ENCODE measurements around the gene ORMDL1.
"Not testable (repeated sequence)": the region's sequence is repeated elsewhere in the genome, so short reads cannot be mapped to it uniquely, and the experiment has no call there.

ORMDL1 gene

DNA sequence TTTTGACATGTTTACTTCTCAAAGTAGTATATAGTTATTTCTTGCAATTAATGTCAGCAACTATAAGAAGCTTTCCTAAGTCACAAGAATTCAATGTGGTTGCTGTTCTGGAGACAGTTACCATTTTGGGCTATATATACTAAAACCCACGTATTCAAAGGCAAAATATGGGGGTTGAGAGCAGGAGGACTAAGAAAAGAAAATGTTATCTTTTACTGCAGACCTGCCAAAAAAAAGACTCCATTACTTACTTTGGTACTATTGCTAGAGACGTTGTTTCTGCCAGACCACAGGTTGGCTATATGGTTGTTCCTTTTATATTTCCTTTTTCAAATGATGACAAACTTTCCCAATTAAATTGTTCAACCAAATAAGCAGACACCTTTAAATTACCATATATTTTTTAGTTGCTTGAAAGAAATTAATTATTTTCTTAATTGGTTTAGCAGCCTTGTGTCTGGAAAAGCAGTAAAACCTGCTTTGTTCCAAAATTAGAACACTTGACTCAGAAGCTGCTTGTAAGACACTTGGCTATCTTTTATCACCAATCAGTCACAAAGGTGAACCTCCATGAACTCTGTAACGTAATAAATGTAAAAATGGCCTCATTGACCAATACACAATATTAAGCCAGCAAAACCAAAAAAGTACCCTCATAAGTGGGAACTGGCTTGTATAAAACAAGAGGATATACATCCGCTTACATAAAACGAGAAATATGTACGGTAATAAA lies 13.4 kb downstream of the ORMDL1 start:
- DNase-seq = no peak

DNA sequence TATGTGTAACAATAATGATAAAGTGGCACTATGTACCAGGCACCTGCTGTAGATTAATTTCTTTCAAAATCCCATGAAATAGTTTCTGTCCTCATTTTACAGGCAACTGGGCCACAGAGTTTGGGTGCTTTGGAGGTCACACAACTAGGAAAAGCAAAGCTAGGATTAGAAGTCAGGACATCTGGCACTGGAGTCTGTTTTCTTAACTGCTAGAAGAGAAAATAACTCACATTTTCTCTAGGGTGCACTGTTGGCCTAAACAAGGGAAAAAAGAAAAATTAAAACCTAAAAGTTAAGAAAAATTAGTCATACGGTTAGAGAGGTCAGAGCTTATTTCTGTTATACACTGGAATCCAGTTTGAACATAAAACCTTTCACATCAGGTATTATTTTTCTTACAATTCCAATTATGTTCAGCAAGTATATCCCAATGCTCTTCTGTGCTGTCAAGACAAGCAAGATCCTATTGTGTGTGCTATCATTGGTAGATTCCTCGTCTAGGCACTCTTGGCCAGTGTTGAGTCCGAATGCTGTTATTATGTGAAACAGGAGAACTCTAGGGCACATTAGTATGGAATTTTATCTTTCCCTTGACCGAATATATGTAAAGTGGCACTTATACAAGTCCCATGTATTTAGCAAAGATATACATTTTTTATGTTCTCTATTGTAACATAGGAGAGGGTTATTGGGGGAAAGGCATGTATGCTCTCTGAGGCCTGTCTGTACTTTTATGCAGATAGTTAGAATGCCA lies 20.1 kb downstream of the ORMDL1 start:
- no peak for DNase-seq

DNA sequence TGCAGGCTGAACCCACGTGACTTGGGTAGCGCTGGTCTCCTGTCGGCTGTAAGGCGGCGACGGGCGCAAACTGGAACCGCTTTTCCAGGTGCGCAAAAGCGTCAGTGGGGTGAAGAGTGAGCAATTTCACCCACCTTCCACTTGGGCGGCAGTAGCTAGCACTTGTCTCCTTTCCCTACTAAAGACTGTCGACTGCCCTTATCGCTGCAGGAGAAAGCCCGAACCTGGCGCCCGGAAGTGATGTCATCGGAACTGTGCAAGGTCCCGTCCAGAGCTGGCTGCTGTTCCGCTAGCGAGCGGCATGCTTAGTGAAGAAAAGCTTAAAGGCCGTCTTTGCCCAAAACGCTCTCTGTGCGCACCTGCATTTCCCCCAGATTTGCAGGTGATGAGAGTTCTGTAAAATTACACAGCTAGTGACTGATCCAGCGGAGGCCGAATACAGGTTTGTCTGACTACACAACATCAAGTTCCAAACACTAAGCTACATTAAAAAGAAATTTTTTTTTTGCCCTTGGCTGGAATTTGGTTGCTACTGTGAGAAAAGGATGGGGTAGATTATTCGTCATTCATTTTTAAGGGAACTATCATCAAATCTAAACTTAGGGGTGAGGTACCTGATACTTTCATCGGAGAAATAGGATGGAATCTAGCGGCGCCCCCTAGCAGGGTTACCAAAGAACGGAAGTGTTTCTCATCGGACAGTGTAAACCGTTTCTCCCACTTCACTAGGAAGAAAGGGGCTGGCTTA lies 21.4 kb downstream of the ORMDL1 start, which contains the start of gene OSGEPL1:
TSS of gene OSGEPL1 (minus strand) at position 242 of the 748 bp plus-strand sequence. CDS start 1,152 bp downstream, outside the sequence.
- peak; percentile 91 to 92 for DNase-seq

DNA sequence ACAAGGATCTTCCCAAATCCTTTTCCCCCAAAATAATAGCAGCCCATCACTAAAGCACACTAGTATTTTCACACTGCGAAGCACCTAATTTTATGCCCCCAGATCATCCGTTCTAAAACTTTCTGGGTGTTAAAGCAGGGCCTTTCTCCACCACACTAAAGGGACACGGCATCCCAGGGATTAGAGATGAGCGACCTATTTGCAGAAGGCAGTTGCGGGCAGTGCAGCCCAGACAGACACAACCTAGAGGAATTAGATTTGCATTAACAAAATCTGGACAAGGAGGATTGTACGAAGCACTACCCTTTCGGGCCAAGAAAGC lies 21.9 kb downstream of the ORMDL1 start:
- no peak for DNase-seq

DNA sequence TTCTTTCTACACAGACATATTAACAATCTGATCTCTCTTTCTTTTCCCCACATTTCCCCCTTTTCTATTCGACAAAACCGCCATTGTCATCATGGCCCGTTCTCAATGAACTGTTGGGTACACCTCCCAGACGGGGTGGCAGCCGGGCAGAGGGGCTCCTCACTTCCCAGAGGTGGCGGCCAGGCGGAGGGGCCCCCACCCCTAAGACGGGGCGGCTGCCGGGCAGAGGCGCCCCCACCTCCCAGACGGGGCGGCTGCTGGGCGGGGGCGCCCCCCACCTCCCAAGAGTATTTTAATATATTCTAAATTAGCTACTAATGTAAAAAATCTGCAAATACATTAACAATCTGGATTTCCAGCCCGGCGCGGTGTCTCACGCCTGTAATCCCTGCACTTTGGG lies 24.0 kb downstream of the ORMDL1 start:
- not testable (repeated sequence) for DNase-seq

DNA sequence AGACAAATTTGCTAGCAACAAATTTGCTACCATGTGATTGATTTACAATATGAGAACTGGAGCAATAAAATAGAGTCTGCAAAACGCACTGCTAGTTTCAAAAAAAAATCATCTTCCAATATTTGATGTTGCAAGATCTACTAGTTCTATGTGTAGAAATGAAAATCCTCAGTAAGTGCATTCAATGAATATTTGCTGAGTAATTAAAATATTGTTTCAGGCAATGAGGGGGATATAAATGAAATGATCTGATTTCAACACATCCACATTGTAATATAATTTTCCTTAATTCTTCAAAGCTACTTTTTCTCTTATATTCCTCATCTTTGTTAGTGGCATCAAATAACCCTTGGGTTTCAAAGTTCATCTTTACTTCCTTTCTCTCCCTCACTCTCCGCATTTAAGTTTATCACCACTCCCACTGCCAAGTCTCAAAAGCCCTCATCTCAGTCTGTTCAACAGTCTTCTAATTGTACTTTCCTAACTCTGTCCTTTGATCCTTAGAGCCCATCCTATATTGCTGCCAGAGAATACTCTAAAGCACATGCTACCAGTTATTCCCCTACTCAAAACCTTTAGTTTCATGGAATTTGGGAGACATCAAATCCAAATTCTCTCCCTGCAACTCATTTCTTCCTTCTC lies 27.7 kb downstream of the ORMDL1 start:
- DNase-seq = no peak

DNA sequence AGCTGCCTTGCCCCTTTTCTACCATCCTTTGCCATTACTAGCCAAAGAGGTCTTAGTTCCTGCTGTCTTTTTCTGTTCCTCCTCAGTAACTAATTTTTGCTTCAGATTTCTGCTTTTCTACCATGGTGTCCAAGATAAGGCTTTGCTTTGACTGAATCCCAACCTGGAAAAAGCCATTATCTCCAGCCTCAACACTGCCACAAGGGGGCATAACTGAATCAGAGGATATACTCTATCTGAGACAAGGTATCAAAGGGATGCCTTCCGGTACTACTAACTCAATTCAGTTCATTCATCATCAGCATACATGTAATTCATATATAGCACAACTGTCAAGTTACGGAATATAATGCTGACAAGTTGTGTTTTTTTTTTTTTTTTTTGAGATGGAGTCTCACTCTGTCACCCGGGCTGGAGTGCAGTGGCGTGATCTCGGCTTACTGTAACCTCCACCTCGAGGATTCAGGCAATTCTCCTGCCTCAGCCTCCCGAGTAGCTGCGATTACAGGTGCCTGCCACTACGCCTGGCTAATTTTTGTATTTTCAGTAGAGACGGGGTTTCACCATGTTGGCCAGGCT lies 33.0 kb downstream of the ORMDL1 start:
- DNase-seq = peak; percentile 23 to 47

DNA sequence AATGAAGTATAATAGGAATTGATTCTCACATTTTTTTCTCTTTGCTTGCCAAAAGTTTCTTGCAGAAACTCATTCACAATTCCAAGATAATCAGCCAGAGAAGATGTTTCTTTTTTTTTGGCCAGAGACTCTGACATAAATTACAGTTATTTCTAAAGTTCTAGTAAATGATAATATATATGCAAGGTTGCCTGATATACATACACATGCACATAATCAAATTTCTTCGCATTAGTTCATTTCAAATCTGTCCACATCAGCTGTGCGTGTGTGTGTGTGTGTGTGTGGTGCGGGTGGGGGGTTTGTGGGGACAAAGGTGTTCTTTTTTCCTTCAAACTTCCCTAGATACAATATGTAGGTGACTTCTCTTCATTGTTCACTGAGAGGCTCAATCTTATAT lies 54.7 kb downstream of the ORMDL1 start:
- DNase-seq = no peak

DNA sequence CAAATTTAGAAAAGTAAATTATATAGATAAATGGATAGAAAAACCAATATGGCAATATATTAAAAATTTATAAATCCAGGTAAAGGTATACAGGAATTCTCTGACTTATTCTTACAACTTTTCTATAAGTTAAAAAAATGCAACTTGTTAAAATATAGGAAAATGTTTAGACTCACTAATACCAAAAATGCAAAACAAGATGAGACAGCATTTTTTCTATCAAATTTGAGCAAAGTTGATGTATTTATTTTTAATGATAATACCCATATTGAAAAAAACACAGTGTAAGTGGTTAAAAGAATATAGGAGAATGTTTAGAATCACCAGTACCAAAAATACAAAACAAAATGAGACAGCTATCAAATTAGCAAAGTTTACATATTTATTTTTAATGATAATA lies 57.3 kb downstream of the ORMDL1 start:
- no peak for DNase-seq

DNA sequence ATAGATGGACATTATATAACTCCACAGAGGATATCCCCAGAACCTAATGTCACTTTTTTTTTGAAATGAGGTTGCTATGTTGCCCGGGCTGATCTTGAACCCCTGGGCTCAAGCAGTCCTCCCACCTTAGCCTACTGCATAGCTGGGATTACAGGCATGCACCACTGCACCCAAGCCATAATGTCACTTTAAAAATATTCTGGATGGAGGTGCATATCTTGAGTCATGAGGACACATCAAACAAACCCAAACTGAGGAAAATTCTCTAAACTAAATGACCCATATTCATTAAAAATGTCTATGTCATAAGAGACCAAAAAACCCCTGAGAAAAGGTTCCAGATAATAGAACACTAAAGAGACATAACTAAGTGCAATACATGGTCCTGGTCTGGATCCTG lies 57.9 kb downstream of the ORMDL1 start:
- DNase-seq = no peak

DNA sequence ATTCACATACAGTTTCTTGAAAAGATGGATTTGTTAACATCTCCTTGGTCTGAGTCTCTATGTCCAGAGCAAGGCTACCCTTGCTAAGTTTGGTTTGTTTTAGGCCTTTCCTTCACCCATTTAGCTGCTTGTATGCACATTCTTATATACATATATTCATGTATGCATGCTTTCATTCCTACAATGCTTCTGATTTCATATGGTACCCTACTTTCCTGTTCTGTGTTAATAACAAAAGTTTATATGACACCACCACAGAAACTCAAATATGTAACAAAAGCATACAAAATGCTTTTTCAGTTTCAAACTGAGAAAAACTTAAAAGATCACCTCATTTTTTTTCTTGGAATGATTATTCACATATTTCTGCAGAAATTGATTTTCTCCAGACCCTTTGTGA lies 60.9 kb downstream of the ORMDL1 start:
- DNase-seq = no peak
